Progenitor cell of endocrine pancreas (in vitro differentiated cells): ENCODE measurements around the gene LLGL1. TPM values are rescaled to one million over a fixed set of nuclear protein-coding genes. Genes with fewer than 3 reads are reported as not detected.

Source experiments
- DNase-seq: peaks from one replicate; pipeline ENCODE4 v3.0.0; 2021; ENCODE audit warnings: low spot score; ENCODE audit not compliant: unreplicated experiment
- H3K27ac Mint-ChIP-seq: 2 replicates; pipeline ENCODE4 v1.8.0; 2021; ENCODE audit warnings: mild to moderate bottlenecking, moderate library complexity, mixed read lengths
- H3K27me3 Mint-ChIP-seq: 2 replicates; pipeline ENCODE4 v1.8.0; 2021; ENCODE audit warnings: mixed read lengths
- H3K36me3 Mint-ChIP-seq: 2 replicates; pipeline ENCODE4 v1.8.0; 2022; ENCODE audit warnings: mixed read lengths; ENCODE audit not compliant: insufficient read depth
- H3K4me1 Mint-ChIP-seq: 2 replicates; pipeline ENCODE4 v1.8.0; 2021; ENCODE audit warnings: low read depth, mixed read lengths
- H3K4me3 Mint-ChIP-seq: 2 replicates; pipeline ENCODE4 v1.8.0; 2021; ENCODE audit warnings: low read depth, mild to moderate bottlenecking, moderate library complexity, mixed read lengths
- H3K9me3 Mint-ChIP-seq: 2 replicates; pipeline ENCODE4 v1.8.0; 2021; ENCODE audit warnings: low read depth, mixed read lengths
- total RNA-seq: library from RNA; stranded (reverse); gene quantifications from 2 replicates; pipeline ENCODE4 v1.2.1, GENCODE V29; 2021
- TF ChIP-seq, protein P1 (sequence below): fragments of 200-600 bp; sonication (generic); IDR thresholded peaks from one replicate; pipeline ENCODE4 v1.5.0; 2021; ENCODE audit warnings: antibody characterized with exemption, mild to moderate bottlenecking; ENCODE audit not compliant: unreplicated experiment

Gene LLGL1
- total RNA-seq, 1 donor from 2014 or later, result 76.7 TPM

DNA sequence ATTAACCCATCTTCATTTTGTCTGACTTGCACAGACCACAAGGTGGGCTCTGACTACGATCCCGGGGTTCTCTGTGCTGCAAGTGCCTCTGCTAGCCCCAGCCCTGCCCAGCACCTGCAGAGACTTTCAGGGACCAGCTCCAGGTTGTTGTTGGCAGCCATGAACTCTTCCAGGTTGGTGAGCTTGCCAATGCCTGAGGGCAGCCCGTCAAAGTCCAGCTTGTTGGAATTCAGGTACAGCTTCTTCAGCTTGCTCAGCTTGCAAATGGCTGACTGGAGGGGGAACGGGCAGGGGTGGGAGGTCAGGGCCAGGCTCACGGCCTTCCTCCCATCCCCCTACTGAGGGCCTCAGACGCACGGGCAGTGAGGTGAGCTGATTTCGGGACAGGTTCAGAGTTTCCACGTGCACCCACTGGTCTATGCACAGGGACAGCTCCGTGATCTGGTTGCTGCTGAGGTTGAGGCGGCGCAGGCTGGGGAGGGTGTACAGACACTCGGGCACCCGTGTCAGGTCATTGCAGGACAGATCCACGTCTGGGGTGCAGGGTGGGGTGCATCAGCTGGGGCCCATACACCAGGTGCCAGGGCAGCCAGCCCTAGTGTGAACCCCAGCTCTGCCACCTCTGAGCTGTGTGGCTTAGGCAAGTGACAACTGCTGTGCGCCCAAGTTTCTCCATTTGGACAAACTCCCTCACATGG is 27.9 kb downstream of the LLGL1 start:
- Mint-ChIP-seq H3K9me3 (no peaks in the 10 kb centered on the region), H3K4me1 (peaks cover 10% of the 10 kb centered on the region), H3K4me3 (no peak overlapping the region), H3K27me3 (no peaks in the 10 kb centered on the region), H3K27ac (no peak overlapping the region), H3K36me3 (peaks cover 15% of the 10 kb centered on the region)
- TF ChIP-seq, protein P1, sequence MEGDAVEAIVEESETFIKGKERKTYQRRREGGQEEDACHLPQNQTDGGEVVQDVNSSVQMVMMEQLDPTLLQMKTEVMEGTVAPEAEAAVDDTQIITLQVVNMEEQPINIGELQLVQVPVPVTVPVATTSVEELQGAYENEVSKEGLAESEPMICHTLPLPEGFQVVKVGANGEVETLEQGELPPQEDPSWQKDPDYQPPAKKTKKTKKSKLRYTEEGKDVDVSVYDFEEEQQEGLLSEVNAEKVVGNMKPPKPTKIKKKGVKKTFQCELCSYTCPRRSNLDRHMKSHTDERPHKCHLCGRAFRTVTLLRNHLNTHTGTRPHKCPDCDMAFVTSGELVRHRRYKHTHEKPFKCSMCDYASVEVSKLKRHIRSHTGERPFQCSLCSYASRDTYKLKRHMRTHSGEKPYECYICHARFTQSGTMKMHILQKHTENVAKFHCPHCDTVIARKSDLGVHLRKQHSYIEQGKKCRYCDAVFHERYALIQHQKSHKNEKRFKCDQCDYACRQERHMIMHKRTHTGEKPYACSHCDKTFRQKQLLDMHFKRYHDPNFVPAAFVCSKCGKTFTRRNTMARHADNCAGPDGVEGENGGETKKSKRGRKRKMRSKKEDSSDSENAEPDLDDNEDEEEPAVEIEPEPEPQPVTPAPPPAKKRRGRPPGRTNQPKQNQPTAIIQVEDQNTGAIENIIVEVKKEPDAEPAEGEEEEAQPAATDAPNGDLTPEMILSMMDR, result no peak
- DNase-seq, result no peak

DNA sequence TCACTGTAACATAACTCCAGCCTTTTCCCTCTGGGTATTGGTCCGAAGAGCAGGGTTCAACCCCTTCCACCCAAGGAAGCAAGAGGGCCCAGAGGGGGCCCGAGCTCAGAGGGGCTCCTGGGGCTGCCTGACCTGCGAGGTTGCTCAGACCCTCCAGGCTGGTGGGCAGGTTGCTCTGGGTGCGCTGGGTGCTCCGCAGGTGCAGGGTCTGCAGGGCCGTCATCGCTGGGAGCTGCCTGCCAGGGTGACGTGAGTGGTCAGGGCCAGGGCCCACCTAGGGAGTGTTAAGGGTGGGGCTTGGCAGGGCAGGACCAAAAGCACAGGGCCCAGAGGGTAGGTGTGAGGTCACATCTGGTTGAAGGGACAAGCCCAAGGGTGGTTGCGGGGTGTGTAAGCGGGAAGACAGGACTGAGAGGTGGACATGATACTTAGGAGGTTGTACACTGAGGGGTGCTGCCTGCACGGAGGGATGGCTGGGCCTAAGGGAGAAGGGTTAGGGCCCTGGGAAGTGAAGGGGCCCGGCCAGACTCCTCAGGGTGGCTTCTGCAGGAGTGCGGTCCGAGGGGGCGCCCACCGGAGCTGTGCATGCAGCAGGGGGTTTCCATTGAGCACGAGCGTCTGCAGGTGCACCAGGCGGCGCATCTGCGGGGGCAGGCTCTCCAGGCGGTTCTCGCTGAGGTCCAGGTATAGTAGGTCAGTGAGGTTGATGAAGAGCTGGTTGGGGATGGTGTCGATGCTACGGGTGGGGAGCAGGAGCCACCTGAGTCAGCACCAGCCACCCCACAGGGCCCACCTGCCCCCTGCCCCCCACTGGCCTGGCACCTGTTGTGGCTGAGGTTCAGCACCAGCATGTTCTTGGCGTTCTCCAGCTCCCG is 28.7 kb downstream of the LLGL1 start:
- no peak for DNase-seq
- TF ChIP-seq, protein P1, result no peak
- H3K27me3 Mint-ChIP-seq, result no peaks in the 10 kb centered on the region
- no peak overlapping the region for H3K4me3 Mint-ChIP-seq
- peaks cover 15% of the 10 kb centered on the region for H3K36me3 Mint-ChIP-seq
- peaks cover 10% of the 10 kb centered on the region for H3K4me1 Mint-ChIP-seq
- H3K27ac Mint-ChIP-seq, result no peak overlapping the region
- H3K9me3 Mint-ChIP-seq, result no peaks in the 10 kb centered on the region

DNA sequence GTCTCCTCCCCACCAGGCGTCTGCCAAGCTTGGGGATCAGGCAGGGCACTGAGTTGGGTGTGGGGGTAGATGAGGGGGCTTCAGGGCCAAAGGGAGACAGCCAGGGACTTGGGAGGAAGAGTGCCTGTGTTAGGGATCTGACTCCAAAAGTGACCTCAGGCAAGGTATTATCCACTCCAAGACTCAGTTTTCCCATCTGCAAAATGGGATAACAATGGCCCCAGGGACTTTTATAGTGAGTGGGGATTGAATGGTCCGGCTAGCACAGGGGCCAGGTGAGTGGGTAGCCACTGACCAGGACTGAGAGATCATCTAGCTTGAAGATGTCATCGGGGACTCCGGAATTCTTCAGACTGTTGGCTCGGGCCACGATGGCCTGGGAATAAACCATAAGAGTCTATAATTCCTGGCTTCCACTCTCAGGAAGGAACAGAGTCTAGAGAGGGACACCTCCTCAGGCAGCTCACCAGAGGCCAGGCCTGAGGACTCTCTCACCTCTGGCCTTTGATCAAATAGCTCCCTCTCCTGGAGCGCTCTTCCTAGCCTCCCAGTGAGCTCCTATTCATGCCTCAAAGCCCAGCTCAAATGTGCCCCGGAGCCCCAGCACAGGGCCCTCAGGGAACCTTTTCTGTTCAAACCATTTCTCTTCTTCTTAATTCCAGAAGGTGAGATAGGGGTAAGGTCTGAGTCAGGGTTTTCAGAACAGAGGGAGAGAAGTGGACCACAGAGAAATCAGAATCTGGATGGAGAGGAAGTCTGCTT is 29.6 kb downstream of the LLGL1 start:
- Mint-ChIP-seq H3K4me3 (no peak overlapping the region), H3K27me3 (no peaks in the 10 kb centered on the region), H3K27ac (no peak overlapping the region), H3K36me3 (peaks cover 12% of the 10 kb centered on the region), H3K9me3 (no peaks in the 10 kb centered on the region), H3K4me1 (peaks cover 10% of the 10 kb centered on the region)
- DNase-seq, result no peak
- TF ChIP-seq, protein P1, result no peak

DNA sequence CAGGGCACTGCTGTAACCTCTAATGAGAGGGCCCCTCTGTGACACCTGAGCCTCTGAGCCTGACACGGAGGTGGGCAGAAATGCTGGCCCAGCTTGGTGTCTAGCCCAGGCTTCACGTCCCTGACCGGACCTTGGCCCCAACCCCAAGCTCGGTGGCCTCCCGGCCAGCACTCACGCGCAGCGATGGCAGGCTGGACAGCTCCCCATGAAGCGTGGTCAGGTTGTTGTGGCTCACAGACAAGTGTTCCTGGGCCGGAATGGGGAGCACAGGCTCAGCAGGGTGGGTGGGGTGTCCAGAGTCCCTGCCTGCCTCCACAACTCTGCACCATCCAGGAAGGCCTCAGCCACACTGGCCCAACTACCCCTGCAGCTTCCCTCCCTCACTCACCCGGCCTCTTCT is 30.9 kb downstream of the LLGL1 start:
- H3K9me3 Mint-ChIP-seq, result no peaks in the 10 kb centered on the region
- TF ChIP-seq, protein P1, result no peak
- no peak overlapping the region for H3K4me3 Mint-ChIP-seq
- no peaks in the 10 kb centered on the region for H3K27me3 Mint-ChIP-seq
- H3K4me1 Mint-ChIP-seq, result peaks cover 12% of the 10 kb centered on the region
- peaks cover 5% of the 10 kb centered on the region for H3K36me3 Mint-ChIP-seq
- DNase-seq, result no peak
- no peak overlapping the region for H3K27ac Mint-ChIP-seq

DNA sequence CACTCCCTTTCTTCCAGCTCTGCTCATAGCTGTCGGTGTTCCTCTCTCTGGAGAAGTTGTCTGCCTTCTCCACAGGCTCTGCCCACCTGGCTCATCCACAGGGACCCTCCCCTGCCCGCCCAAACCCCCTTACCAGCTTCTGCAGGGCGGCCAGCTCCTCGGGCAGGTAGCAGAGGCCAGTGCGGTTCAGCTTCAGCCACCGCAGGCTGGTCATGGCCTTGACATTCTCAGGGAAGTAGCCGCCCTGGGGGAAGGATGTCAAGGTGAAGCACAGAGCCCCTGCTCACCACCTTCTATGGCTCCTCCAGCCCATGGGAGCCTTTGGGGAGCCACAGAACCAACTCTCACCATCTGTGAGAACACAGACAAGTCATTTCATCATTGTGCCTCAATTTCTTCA is 31.3 kb downstream of the LLGL1 start:
- Mint-ChIP-seq H3K27me3 (no peaks in the 10 kb centered on the region), H3K9me3 (no peaks in the 10 kb centered on the region), H3K36me3 (peaks cover 5% of the 10 kb centered on the region), H3K27ac (peak overlapping the region; percentile 5), H3K4me1 (peaks cover 15% of the 10 kb centered on the region), H3K4me3 (peak overlapping the region; percentile 93)
- no peak for DNase-seq
- TF ChIP-seq, protein P1, result no peak
